OCI-LY3 (cell line): ENCODE results near the gene SPTBN4.

ENCODE experiments used
- CTCF ChIP-seq: fragments of 200-600, 300-600 bp; sonication (generic); IDR thresholded peaks from 2 replicates; pipeline ENCODE4 v1.5.1; 2014; ENCODE audit warnings: antibody characterized with exemption, low read length, low read depth
- EZH2phosphoT487 ChIP-seq: fragments of 200-600 bp; shearing (Covaris generic); IDR thresholded peaks from 2 replicates; pipeline ENCODE4 v1.6.1; 2018; ENCODE audit warnings: antibody characterized with exemption, mixed run types, low read depth

GRCh38 chr19:40465557-40466218, 1.1 kb upstream of the SPTBN4 start, which contains the start of gene BLVRB:
- TF ChIP-seq CTCF (no peak), EZH2phosphoT487 (no peak)
